GM12891 (cell line): Measurements from ENCODE around the gene CTSH.

Experiments
- DNase-seq: peaks from one replicate; pipeline ENCODE4 v3.0.0; 2011; ENCODE audit warnings: low spot score; ENCODE audit not compliant: insufficient read length
- FAIRE-seq: peaks from 2 replicates; lab custom pipeline; 2011; peaks lifted over from hg19 to GRCh38; lab: Jason Lieb, UNC
- PAX5 ChIP-seq: IDR thresholded peaks from 2 replicates; pipeline ENCODE4 v1.6.1; 2011; ENCODE audit warnings: low read length, moderate library complexity, mild to moderate bottlenecking; ENCODE audit not compliant: insufficient read depth, severe bottlenecking
- POLR2A ChIP-seq: IDR thresholded peaks from 2 replicates; pipeline ENCODE4 v1.6.1; 2011; ENCODE audit warnings: low read depth, low read length, control low read depth
- POLR2AphosphoS5 ChIP-seq: IDR thresholded peaks from 2 replicates; pipeline ENCODE4 v1.6.1; 2011; ENCODE audit warnings: low read depth, low read length, control low read depth
- POU2F2 ChIP-seq: IDR thresholded peaks from 2 replicates; pipeline ENCODE4 v1.6.1; 2011; ENCODE audit warnings: low read depth, mild to moderate bottlenecking, control low read depth, low read length, moderate library complexity
- SPI1 ChIP-seq: IDR thresholded peaks from 2 replicates; pipeline ENCODE4 v1.6.1; 2011; ENCODE audit warnings: low read depth, low read length, control low read depth
- TAF1 ChIP-seq: IDR thresholded peaks from 2 replicates; pipeline ENCODE4 v1.6.1; 2011; ENCODE audit warnings: low read depth, low read length, control low read depth

CTSH gene

DNA sequence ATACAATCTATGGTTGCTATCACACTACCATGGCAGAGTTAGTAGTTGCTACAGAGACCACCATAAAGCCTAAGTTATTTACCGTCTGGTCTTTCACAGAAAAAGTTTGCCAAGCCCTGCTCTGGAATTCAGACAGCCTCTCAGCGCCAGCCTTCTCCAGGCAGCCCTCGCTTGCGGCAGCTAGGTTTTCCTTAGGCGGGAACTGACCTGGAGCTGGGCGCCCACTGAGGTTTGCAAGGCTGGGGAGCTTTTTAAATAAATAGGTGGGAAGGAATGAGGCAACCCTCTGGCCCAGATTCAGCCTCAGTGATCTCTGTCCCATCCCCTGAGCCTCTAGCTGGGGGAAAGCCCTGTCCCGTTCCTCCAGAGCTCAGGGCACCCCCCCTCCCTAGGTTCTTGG is 1.2 kb downstream of the CTSH start:
- no peak for DNase-seq
- no peak for FAIRE-seq
- TF ChIP-seq PAX5, result no peak
- no peak for TF ChIP-seq SPI1
- TF ChIP-seq TAF1, result no peak
- no peak for TF ChIP-seq POLR2A
- no peak for TF ChIP-seq POU2F2
- no peak for TF ChIP-seq POLR2AphosphoS5

DNA sequence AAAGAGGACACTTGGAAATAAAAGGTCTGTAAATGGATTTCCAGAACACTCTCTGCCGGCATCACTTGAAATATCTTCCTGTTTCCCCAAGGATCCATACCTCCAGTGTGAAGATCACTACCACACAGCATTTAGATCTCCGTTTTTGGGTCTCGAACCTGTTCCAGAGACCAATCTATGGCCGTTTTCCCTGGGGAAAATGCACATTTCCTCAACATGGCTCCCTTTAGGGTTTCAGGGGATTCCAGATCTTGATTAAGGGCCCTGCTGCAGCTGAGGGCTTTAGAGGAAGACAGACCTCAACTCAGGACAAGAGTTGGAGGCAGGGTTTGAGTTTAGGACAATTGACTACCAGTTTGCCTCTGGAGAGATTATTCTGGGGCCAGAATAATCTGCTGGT is 2.1 kb downstream of the CTSH start:
- DNase-seq (no peak), FAIRE-seq (no peak)

DNA sequence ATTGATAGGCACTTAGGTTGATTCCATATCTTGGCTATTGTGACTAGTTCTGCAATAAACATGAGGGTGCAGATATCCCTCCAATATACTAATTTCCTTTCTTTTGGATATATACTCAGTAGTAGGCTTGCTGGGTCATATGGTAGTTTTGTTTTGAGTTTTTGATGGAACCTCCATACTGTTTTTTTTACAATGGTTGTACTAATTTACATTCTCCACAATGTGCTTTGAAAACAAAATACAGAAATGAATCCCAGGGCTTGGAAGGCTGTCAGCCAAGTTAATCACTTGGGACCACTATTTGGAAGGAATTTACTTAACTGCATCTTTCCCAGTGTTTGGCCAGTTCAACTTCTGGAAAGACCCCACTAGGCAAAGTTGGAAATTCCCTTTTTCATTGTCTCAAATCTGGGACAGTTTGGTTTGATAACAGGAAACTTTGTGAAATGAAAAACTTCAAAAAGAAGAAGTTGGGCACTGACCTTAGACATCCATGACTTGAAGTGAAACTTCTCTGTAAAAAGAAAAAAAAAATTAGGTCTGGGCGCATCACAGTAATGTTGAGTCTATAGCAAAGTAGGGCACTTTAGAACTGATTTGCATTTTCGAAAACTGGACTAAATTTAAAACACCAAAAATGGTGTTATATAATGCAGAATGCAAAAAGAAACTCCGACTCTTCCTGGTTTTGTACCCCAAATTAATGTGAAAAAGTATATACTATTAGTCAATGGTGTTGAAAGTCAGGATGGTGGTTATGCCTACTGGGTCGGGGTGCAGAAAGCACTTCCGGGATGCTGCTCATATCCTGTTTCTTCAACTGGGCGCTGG is 6.0 kb downstream of the CTSH start:
- TF ChIP-seq POU2F2, result no peak
- no peak for TF ChIP-seq POLR2A
- TF ChIP-seq PAX5, result no peak
- TF ChIP-seq SPI1, result peak; percentile 73
- no peak for TF ChIP-seq POLR2AphosphoS5
- DNase-seq (no peak), FAIRE-seq (peak; percentile 50)

More for the DNA sequence above, 2.1 kb downstream of the CTSH start:
- TF ChIP-seq TAF1 (no peak), POLR2A (no peak), PAX5 (no peak)

DNA sequence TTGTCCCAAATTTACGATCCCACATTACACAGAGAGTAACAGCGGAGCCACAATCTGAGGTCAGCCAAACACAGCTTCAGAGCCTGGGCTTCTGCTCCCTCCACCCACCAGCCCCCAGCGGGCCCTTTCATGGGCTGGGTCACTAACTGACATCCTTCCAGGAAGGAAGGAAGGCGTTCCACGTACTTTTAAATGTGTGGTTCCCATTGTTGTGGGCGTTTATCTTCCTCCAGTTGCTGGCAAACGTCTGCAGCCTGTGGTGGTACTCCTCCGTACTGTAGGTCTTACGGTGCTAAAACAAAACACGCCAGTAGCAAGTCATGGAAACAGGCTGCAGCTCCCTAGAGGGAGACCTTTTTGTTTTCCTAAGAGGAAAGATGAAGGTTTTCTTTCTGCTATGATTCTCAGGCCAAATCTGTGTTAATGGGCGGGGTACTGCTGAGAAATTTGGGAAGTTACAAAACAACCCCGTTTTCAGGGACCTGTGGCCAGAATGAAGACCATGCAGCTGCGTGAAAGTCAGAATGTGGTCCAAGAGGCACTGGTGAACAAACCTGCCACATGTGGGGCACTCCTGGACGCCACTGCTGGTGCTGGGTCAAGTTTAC is 7.6 kb downstream of the CTSH start:
- no peak for DNase-seq
- no peak for TF ChIP-seq PAX5
- TF ChIP-seq SPI1, result no peak
- TF ChIP-seq TAF1, result no peak
- TF ChIP-seq POU2F2, result no peak
- no peak for TF ChIP-seq POLR2AphosphoS5
- no peak for TF ChIP-seq POLR2A
- FAIRE-seq, result peak; percentile 52

DNA sequence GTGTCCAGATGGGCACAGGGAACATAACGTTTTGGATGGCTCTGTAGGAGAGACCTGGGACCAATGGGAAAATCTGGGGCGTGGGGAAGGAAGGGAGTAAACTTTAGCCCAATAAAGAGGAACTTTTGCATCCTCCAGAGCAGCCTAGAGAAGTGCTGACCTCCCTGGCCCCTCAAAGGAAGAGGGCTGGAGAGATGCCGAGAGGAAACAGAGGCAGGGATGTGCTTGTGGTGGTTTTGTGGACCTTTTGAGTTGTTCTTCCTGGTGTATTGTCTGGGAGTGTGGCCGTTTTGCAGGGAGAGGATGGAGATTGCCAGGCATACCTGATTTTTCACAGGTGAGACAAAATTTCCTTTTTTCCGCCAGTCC is 10.2 kb downstream of the CTSH start:
- no peak for FAIRE-seq

DNA sequence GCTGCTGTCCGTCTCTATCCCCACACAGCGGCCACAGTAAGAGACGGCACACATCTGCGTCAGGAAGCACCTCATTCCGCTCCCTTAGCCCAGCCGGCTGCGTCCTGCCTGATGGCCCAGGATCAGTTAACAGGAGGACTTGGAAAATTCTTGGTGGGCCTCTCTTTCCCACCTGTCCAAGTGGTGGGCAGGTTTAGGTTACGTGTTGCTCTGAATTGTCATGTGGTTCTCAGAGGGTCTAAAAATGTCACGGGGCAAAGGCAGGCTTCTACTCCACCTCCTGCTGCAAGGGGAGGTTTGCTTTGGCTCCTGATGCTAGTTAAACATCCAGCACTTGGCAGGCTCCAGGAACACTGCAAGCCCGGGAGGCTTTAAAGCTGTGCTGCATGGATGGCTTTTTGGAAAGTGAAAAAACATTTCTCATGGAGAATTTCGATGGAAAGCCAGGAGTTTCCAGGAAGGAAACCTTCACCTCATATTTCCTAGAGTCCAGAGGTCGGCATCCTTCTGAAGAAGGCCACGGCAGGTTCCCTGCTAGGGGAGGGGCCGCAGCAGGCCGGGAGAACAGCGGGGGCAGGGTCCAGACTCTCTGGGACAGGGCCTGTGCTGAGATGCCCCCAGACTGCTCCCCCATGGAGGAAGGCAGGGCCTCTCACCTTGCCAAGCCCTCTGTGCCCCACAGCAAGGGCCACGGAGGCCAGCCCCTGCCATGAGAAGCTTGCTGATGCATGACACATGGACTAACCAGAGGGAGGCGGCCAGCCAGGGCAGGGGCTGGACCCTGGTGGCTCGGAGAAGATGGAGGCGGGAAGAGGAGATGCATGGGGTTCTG is 10.8 kb downstream of the CTSH start:
- TF ChIP-seq POLR2A (no peak), POU2F2 (no peak), PAX5 (no peak), TAF1 (no peak), POLR2AphosphoS5 (no peak), SPI1 (no peak)
- FAIRE-seq (no peak), DNase-seq (no peak)

More for the DNA sequence above, 10.2 kb downstream of the CTSH start:
- no peak for DNase-seq
- TF ChIP-seq TAF1, result no peak
- no peak for TF ChIP-seq SPI1
- TF ChIP-seq POLR2A, result no peak
- no peak for TF ChIP-seq POU2F2
- TF ChIP-seq POLR2AphosphoS5, result no peak
- no peak for TF ChIP-seq PAX5

DNA sequence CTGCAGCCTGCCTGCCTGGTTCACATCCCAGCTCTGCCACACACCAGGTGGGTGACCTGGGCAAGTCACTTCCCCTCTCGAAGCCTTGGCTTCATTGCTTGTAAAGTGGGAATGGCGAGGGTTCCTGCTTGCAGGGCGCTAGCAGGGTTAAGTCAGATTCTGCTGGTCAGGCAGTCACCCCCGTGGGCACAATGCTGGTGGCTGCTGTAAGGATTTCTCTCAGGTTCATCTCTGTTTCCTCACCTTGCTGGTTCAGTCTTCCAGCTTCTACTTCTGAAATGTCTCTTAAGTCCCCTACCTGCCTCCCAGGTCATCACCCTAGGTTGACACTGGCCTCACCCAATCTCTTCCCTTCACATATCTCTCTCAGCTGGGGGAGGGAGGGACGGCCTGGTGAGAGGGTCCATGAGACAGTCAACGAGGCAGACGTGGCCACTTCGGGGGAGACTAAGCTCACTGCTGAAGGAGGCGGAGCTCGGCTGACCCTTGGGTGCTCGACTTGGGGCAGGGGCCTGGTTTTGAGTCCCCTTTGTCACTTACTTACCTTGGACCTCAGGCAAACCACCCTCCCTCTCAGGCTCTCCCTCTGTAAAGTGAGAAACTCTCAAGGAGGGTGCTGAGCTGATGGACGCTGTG is 11.5 kb downstream of the CTSH start:
- no peak for FAIRE-seq
- no peak for TF ChIP-seq PAX5
- no peak for TF ChIP-seq POLR2AphosphoS5
- TF ChIP-seq TAF1, result no peak
- no peak for TF ChIP-seq POLR2A
- TF ChIP-seq POU2F2, result no peak
- no peak for TF ChIP-seq SPI1
- no peak for DNase-seq

DNA sequence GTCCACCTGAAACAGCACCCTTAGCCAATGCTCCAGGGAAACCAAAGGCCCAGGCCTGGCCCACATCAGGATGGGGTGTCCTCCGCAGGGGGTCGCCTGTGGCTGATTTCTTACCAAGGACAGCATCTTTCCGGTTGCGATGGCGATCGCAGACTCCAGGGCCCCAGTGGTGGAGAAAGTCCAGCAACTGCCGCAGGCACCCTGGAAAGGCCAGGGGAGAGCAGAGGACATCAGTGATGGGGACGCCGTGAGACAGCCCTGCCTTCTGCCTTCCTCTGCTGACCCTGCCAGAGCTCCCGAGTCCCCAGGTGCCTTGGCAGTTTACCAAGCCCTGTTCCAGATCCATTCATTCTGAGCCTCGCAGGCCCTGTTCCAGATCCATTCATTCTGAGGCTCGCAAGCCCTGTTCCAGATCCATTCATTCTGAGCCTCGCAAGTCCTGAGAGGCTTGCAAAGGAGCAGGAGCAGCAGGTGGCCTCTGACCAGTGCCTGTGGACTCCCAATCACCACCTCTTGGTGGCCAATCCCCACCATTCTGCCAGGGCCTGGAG is 12.5 kb downstream of the CTSH start:
- DNase-seq (no peak), FAIRE-seq (no peak)
- TF ChIP-seq POLR2AphosphoS5, result no peak
- no peak for TF ChIP-seq SPI1
- no peak for TF ChIP-seq POU2F2
- no peak for TF ChIP-seq POLR2A
- no peak for TF ChIP-seq TAF1
- TF ChIP-seq PAX5, result no peak
